ENCODE data around the gene TSPAN11.

Gene TSPAN11

GRCh38 chr12:30978639-30979038 is 52.1 kb downstream of the TSPAN11 start:
- H3F3A ChIP-seq (ENCODE audit: insufficient read depth): no peaks in the 10 kb centered on the region
- no peaks in the 10 kb centered on the region for H3K9me3 ChIP-seq (ENCODE audit: insufficient read depth, low read length)
- H4K20me1 ChIP-seq (ENCODE audit: low read depth, low read length): no peaks in the 10 kb centered on the region
- no peak overlapping the region for H3K9ac ChIP-seq (ENCODE audit: low read length)
- H3K79me2 ChIP-seq (ENCODE audit: insufficient read depth, low read length): no peaks in the 10 kb centered on the region
- H3K9me2 ChIP-seq (replicated peaks; ENCODE audit: insufficient read depth, low read length): no peaks in the 10 kb centered on the region
- no peaks in the 10 kb centered on the region for H3K27me3 ChIP-seq (ENCODE audit: low read length)
- H3K36me3 ChIP-seq (ENCODE audit: low read length): no peaks in the 10 kb centered on the region
- H3K4me2 ChIP-seq (ENCODE audit: low read depth, low read length, poor library complexity, severe bottlenecking): no peak overlapping the region
- TF ChIP-seq EZH2phosphoT487 (conservative IDR thresholded peaks at IDR 0.05; ENCODE audit: low read length) (no peak), CTCF (IDR thresholded peaks at IDR 0.05; ENCODE audit: insufficient read depth, low read length, poor library complexity, severe bottlenecking) (no peak)
- H3K4me3 ChIP-seq (ENCODE audit: insufficient read depth, low read length, poor library complexity, severe bottlenecking): no peak overlapping the region
- no peak overlapping the region for H2AFZ ChIP-seq (ENCODE audit: low read depth, low read length, severe bottlenecking)
- H3K27ac ChIP-seq (ENCODE audit: low read depth, low read length): no peak overlapping the region

DNA sequence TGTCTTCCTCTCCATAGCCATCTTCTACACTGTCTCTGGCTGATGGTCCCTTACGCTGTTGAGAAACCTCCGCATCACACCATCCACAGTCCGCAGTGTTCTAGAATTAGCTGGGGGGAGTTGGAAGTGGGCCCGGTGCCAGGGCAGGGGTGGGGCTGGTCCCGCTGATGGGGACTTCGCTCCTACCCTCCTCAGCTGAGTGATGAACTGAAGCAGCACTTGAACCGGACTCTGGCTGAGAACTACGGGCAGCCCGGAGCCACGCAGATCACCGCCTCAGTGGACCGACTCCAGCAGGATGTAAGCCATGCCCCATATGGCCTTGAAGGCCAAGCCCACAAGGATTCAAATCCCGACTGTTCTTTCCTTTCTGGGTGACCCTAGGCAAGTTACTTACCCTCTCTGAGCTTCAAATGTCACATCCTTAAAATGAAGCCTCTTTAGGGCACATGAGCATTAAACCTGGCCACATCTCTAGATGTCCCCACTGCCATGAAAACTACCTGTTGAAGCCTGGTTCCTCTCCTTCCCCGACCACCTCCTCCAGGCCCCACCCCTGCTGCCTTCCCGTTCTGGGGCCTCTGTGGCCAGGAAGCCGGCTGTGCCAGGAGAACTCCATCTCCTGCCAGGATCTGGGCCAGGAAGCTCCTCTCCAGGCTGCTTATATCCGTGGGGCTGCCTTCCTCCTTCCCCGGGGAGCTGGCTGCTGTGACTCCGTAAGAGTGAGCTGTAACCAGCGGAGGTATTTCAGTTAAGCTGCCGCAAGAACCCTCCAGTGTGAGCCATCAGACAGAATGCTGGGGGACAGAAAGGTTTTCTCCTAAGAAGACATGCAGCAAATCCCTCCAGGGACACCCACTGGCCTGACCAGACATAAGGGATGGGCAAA is 53.1 kb downstream of the TSPAN11 start:
- Histone ChIP-seq H3F3A (ENCODE audit: insufficient read depth) (no peaks in the 10 kb centered on the region), H3K27ac (ENCODE audit: low read depth, low read length) (no peak overlapping the region), H3K4me3 (ENCODE audit: insufficient read depth, low read length, poor library complexity, severe bottlenecking) (no peak overlapping the region), H3K9ac (ENCODE audit: low read length) (no peak overlapping the region), H3K36me3 (ENCODE audit: low read length) (no peaks in the 10 kb centered on the region), H3K9me3 (ENCODE audit: insufficient read depth, low read length) (no peaks in the 10 kb centered on the region), H3K79me2 (ENCODE audit: insufficient read depth, low read length) (no peaks in the 10 kb centered on the region), H3K9me2 (replicated peaks; ENCODE audit: insufficient read depth, low read length) (no peaks in the 10 kb centered on the region), H3K4me2 (ENCODE audit: low read depth, low read length, poor library complexity, severe bottlenecking) (no peak overlapping the region), H3K27me3 (ENCODE audit: low read length) (no peaks in the 10 kb centered on the region), H2AFZ (ENCODE audit: low read depth, low read length, severe bottlenecking) (no peak overlapping the region), H4K20me1 (ENCODE audit: low read depth, low read length) (no peaks in the 10 kb centered on the region)
- TF ChIP-seq CTCF (IDR thresholded peaks at IDR 0.05; ENCODE audit: insufficient read depth, low read length, poor library complexity, severe bottlenecking) (no peak), EZH2phosphoT487 (conservative IDR thresholded peaks at IDR 0.05; ENCODE audit: low read length) (no peak)

GRCh38 chr12:30980955-30981662 is 54.6 kb downstream of the TSPAN11 start:
- H3K4me3 ChIP-seq (ENCODE audit: insufficient read depth, low read length, poor library complexity, severe bottlenecking): no peak overlapping the region
- H3K27ac ChIP-seq (ENCODE audit: low read depth, low read length): no peak overlapping the region
- no peaks in the 10 kb centered on the region for H3K9me2 ChIP-seq (replicated peaks; ENCODE audit: insufficient read depth, low read length)
- H3K27me3 ChIP-seq (ENCODE audit: low read length): no peaks in the 10 kb centered on the region
- no peaks in the 10 kb centered on the region for H3F3A ChIP-seq (ENCODE audit: insufficient read depth)
- H3K36me3 ChIP-seq (ENCODE audit: low read length): no peaks in the 10 kb centered on the region
- no peak overlapping the region for H3K9ac ChIP-seq (ENCODE audit: low read length)
- no peaks in the 10 kb centered on the region for H3K79me2 ChIP-seq (ENCODE audit: insufficient read depth, low read length)
- H2AFZ ChIP-seq (ENCODE audit: low read depth, low read length, severe bottlenecking): no peak overlapping the region
- no peak overlapping the region for H3K4me2 ChIP-seq (ENCODE audit: low read depth, low read length, poor library complexity, severe bottlenecking)
- TF ChIP-seq CTCF (IDR thresholded peaks at IDR 0.05; ENCODE audit: insufficient read depth, low read length, poor library complexity, severe bottlenecking): no peak
- no peak for TF ChIP-seq EZH2phosphoT487 (conservative IDR thresholded peaks at IDR 0.05; ENCODE audit: low read length)
- H3K9me3 ChIP-seq (ENCODE audit: insufficient read depth, low read length): no peaks in the 10 kb centered on the region
- no peaks in the 10 kb centered on the region for H4K20me1 ChIP-seq (ENCODE audit: low read depth, low read length)

Data from SU-DHL-6 (cell line).